ENCODE results near the gene RTP5. TPM values are rescaled to one million over a fixed set of nuclear protein-coding genes. Genes with fewer than 3 reads are reported as not detected.
"Not testable (repeated sequence)": the region's sequence is repeated elsewhere in the genome, so short reads cannot be mapped to it uniquely, and the experiment has no call there.

Gene RTP5
- polyA plus RNA-seq, 4 donors: not detected

DNA sequence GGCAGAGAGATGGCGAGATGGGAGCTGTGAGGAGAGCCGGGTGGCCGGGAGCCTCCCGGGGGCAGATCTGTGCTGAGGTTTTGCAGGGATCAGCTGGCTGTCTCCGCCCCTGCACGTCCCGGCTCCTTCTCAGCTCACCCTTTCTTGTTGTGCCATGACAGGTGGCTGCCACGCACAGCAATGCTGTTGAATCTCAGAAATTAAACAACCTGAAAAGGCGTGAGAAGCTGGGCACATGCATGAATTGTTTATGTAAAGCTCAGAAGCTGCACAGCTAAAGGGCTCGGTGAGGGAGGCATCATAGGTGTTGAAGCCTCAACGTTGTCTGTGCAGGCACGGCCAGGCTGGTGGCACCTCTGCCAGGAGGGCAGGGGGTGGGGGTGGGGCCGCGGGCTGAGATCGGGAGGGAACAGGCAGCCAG, 858 bp upstream of the RTP5 start:
- no peak for DNase-seq (ENCODE audit: low read depth in 4 of 4, low spot score in 3 of 4)

DNA sequence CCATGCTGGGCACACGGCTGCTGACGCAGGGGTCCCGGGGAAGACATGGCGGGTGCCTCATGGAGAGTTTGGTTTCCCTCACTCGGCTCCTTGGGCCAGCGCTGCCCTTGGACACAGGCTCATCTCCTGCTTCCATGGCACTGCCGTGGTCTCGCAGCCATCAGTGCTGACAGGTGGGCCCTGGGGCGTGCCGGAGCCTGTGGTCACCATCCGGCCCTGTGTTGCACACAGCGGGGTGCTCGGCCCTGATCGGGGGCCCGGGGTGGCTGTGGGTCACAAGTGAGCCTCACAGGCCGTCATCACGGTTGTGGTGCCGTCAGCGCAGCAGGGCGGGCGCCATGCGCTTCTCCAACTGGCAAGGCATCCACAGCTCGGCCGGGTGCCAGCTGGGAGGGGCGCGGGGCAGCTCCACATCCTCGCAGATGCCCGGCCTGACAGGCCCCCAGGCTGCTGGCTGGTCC, 582 bp downstream of the RTP5 start:
- no peak for DNase-seq (ENCODE audit: low read depth in 4 of 4, low spot score in 3 of 4)

DNA sequence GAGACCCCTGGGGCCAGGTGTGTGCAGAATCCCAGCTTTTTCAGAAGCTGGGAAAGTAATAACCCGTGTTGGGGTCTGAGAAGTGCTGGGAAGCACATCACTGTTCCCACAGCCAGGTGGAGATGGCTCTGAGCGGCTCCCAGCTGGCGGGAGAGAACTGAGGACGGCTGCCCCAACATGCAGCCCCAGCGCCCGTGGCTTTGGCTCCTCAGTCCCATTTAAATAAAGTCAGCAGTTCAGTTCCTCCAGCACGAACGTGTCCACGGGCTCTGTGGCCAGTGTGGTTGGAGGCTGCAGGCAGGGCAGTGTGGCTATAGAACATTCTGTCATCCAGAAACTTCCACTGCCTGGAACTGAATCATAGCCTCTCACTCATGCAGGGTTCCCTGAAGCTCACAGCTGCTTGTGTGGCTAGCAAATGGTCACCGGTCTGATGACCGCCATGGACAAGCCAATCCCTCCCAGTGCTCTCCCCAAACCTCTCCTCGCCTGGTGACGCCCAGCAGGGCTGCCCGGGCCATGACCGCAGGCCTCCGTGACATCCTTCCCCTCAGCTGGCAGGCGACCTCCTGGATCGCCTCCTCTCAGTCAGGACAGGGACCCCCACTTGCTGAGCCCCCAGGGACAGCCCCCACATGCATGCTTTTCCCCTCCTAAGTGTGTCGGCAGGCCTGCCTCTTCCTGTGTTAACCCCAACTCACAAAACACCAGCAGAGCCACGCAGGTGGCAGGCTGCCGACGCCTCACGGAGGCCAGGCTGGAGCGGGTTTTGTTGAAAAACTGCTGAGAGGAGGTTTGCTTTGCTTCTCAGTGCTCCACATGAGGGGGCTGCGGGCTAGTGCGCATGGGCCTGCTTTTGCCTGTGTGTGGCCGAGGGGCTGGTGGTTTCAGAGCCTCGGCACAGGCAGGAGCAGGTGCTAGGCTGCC, 1.3 kb downstream of the RTP5 start:
- DNase-seq (ENCODE audit: low read depth in 4 of 4, low spot score in 3 of 4): no peak

DNA sequence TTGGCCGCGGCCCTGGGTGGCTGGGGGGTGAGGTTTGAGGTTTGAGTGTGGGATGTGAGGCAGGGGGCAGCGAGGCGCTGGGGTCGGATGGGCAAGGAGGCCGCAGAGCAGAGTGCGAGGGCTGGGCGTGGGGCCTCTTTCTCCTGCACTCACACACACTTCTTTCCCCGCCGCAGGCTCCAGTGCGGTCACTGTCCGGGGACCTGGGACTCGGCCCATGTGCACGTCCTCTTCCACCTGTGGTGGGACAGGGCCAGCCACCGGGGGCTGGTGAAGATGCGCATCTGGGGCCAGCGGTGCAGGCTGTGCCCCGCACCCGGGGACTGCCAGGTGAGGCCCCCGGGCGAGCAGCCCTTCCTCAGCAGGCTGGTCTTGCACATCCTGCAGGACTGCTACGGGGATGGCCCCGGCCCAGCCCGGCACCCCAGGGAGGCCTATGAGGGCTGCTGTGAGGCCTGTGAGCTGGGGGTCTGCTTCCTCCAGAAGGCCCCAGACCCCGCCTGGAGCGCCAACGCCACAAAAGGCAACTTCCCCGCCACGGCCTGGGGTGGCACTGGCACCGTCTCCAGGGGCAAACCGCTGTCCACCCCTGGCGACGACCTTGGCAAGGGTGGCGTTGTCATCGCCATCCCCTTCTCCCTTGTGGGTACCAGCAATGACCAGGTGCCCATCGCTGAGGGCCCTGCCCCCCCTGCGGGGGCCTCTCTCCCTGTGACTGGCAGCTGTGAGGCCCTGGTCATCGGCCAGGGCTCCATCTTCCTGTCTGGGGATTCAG, 2.2 kb downstream of the RTP5 start:
- no peak for DNase-seq (ENCODE audit: low read depth in 4 of 4, low spot score in 3 of 4)

DNA sequence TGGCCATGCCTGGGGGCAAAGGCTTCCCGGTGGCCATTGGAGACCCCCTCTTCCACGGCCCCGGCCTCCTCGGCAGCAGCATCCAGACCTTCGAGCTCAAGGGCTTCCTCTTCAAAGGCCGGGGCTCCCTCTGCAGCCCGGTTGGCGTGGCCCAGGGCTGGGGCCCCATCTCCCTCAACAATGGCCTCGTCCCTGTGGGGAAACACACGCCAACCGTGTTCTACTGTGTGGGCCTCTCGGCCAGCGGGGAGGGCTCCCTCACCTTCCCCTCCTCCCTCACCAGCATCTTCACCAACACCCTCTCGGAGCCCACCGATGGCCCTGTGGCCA, 2.7 kb downstream of the RTP5 start:
- DNase-seq (ENCODE audit: low read depth in 4 of 4, low spot score in 3 of 4): no peak

DNA sequence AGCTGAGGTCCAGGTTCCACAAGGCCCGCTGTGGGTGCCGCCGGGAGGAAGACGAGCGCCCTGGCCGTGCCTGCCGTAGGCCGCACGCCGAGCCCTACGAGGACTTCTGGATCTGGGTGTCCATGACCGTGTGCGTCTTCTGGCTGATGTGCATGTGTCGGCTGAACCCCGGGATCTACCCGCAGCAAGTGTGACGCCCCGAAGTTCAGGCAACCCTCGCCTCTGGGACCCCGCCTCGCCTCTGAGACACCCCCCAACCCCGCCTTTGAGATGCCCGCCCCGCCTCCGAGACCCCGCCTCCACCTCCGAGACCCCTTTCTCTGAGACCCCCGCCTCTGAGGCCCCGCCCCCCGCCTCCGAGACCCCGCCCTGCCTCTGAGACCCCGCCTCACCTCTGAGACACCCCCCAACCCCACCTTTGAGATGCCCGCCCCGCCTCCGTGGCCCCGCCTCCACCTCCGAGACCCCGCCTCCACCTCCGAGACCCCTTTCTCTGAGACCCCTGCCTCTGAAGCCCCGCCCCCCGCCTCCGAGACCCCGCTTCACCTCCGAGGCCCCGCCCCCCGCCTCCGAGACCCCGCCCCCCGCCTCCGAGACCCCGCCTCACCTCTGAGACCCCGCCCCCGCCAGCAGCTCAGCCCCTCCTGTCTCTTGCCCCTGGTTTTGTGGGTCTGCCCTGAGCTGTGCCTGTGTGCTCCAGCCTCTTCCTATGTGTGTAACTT, 3.7 kb downstream of the RTP5 start:
- DNase-seq (ENCODE audit: low read depth in 4 of 4, low spot score in 3 of 4): no peak

DNA sequence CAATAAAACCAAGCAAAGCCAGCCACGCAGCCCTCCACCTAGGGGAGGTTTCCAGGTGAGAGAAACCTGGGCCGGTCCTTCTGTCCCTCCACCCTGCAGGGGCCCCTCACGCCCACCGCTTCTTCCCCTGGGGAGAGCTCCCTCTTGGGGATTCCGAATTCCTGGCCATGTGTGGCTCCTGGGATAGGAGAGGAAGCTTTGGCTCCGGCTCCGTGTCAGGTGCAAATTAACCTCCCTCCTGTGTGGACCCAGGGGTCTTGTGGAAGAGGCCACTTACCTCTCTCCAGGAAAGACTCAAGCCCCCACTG, 4.2 kb downstream of the RTP5 start:
- no peak for DNase-seq (ENCODE audit: low read depth in 4 of 4, low spot score in 3 of 4)

DNA sequence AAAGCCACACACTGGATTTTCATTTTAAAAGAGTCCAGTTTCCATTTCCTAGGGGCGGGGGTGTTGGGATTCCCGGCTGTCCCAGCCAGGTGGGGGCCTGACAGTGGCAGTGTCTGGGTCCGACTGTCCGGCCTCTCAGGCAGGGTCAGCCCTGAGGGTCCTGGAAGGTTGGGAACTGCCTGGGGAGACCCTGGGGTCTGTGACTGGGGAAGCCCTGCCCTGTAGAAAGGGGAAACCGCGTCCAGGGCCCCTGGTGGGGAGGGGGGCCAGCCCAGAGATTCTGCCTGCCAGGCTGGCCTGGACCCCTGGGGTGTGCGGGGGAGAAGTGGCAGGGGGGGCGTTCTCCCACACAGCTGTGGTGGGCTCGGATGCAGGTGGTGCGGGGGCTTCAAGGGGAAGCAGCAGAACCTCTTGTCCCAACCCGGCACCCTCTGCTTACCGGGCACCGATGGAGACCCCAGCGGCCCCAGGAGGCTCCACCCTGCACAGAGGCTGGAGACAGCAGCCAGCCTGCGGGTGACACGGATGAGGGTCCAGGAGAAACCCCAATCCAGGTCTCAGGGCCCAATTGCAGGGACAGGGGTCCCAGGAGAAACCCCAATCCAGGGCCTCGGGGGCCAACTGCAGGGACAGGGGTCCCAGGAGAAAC, 4.9 kb downstream of the RTP5 start:
- no peak for DNase-seq (ENCODE audit: low read depth in 4 of 4, low spot score in 3 of 4)

DNA sequence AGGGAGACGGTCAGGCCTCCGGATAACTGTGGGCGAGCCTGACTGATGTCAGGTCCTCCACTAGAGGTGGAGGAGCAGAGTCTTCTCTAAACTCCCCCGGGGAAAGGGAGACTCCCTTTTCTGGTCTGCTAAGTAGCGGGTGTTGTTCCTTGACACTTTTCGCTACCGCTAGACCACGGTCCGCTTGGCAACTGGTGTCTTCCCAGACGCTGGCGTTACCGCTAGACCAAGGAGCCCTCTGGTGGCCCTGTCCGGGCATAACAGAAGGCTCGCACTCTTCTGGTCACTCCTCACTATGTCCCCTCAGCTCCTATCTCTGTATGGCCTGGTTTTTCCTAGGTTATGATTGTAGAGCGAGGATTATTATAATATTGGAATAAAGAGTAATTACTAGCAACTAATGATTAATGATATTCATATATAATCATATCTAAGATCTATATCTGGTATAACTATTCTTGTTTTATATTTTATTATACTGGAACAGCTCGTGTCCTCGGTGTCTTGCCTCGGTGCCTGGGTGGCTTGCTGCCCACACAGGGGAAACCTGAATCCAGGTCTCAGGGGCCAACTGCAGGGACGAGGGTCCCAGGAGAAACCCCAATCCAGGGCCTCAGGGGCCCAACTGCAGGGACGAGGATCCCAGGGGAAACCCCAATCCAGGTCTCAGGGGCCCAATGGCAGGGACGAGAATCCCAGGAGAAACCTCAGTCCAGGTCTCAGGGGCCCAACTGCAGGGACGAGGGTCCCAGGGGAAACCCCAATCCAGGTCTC, 6.4 kb downstream of the RTP5 start:
- not testable (repeated sequence) for DNase-seq (ENCODE audit: low read depth in 4 of 4, low spot score in 3 of 4)

DNA sequence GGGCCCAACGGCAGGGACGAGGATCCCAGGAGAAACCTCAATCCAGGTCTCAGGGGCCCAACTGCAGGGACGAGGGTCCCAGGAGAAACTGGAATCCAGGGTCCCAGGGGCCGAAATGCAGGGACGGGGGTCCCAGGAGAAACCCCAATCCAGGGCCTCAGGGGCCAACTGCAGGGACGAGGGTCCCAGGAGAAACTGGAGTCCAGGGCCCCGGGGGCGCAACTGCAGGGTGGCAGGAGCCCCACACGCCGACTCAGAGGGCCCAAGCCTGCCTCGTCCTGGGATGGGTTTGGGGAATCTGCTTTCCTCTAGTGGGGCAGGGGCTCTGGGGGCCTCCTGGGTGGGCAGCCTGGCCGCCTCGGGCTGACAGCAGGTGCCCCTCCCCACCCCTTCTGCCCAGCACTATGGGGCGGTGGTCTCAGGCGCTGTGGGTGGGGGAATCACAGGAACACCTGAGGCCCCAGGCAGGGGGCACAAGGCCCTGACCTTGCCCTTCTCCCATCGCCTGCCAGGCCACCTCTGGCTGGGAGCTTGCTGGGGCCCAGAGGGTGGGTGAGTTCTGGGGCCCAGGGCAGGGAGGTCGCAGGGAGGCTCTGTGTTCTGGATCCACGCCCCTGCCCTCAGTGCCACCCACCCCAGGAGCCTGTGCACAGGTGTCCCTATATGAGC, 7.1 kb downstream of the RTP5 start:
- no peak for DNase-seq (ENCODE audit: low read depth in 4 of 4, low spot score in 3 of 4)

DNA sequence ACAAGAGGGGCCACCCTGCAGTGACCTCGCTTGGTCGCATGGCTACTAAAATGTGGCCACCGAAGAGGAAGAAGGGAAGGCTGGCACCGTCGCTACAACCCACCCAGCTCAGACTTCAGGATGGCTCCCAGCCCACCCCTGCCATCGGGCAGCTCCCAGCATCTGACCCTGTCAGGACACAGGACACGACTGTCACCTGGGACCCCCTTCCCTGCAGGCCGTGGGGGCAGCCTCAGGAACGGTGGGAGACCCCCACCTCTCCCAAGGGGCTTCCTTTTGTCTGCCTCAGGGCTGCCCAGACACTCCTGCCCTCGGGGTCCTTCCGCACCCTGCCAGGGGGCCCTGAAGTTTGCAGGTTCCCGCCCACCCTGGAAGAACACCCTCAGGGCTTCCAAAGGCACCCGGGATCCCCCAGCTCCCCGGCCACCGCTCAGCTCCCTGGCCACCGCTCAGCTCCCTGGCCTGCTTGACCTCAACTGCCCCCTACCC, 7.7 kb downstream of the RTP5 start:
- DNase-seq (ENCODE audit: low read depth in 4 of 4, low spot score in 3 of 4): no peak

DNA sequence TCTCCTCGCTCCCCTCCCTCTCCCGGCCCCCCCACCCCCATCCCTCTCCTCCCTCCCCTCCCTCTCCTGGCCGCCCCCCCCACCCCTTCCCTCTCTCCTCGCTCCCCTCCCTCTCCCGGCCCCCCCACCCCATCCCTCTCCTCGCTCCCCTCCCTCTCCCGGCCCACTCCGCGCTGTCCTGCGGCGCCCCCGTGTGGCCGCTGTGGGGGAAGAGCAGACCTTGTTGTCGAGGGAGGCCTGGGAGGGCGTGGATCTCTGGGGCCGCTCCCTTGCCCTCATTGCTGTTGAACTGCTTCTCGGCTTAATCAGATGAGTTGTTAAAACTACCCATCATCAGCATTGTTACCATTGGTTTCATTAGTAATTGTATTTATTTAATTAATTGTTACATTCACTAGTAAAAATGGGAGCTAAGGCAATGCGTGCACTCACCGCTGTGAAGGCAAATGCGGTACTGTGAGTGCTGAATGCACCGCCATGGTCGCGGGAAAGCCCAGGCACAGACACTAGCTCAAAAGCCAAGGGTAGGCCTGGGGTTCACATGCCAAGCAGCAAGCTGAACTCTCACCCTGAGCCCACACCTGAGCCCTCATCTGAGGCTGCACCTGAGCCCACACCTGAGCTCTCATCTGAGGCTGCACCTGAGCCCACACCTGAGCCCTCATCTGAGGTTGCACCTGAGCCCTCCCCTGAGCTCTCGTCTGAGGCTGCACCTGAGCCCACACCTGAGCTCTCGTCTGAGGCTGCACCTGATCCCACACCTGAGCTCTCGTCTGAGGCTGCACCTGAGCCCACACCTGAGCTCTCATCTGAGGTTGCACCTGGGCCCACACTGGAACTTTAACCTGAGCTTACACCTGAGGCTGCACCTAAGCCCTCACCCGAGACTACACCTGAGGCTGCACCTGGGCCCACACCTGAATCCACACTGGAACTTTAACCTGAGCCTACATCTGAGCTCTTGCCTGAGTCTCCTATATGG, 8.8 kb downstream of the RTP5 start:
- DNase-seq (ENCODE audit: low read depth in 4 of 4, low spot score in 3 of 4): peak in 1 of 4 donors; percentile 64

DNA sequence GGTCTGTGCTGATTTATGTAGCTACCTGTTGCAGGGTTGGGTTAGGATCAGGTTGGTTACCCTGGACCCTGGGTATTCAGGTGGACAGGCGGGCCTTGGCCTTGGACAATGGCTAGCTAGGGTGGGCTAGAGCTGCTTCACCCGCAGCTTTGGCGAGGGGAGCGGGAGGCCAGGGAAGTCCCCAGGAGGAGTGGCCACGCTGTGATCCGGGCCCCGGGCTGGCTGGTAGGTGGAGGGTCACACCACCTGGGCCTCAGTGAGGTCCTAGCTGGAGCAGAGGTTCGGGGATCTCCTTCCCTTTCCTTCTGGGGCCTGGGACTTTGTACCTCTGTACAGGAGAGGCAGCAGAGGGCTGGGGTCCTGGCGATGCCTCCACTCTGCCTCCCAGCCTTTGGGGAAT, 9.8 kb downstream of the RTP5 start:
- no peak for DNase-seq (ENCODE audit: low read depth in 4 of 4, low spot score in 3 of 4)

DNA sequence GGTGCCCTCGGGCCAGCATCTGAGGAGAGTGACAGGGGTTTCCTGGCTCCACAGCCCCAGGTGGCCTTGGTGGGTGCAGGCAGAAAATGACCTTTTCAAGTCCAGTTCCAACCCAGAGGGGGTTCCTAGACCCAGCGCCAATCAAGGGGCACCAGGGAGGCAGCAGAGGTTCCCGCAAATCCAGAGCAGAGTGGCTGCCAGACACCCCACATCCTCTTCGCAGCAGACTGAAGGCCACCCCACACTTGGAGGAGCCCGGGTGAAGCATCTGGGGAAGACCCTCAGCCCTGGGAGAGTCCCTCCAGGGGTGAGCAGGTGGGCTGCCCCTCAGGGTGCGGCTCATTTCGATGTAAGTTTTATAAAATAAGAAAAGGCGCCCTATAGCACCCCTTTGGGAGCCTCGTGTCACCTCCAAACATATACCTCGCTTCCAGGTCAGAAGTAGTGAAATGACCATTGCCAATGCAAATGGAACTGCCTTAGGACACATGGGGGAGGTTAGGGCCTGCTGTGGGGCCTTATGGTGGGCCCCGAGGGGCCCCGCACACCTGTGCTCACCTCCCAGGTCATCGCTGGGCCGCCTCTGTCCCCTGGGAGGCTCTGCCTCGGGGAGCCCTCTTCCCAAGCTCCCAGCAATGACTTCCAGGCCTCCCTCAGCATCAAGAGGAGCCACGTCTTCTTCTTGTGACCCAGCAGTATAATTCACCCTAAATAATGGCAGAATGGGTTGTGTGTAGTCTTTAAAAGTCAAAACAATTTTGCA, 11.0 kb downstream of the RTP5 start:
- no peak for DNase-seq (ENCODE audit: low read depth in 4 of 4, low spot score in 3 of 4)

DNA sequence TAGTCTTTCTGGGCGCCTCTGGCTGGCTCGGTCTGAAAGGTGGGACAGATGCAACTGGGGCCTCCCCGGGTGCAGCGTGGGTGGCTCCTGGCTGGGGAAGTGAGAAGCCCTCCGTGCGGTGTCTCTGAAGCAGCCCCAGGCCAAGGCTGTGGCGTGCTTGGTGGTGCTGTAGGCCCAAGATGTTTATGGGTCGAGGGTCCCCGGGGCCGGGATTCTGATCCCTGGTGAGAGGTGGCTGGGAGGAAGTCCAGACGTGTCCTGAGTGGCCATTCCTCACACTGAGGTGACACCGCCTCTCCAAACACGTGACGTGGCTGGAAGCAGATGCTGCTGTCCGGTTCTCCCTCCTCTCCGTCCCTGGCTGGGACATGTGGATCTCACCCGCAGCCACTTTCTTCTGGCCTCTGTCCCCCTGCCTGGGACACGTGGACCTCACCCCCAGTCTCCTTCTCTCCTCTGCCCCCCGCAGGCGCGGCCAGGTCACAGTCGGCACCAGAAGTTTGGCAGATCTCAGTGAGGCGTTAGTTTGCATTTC, 12.6 kb downstream of the RTP5 start:
- no peak for DNase-seq (ENCODE audit: low read depth in 4 of 4, low spot score in 3 of 4)

DNA sequence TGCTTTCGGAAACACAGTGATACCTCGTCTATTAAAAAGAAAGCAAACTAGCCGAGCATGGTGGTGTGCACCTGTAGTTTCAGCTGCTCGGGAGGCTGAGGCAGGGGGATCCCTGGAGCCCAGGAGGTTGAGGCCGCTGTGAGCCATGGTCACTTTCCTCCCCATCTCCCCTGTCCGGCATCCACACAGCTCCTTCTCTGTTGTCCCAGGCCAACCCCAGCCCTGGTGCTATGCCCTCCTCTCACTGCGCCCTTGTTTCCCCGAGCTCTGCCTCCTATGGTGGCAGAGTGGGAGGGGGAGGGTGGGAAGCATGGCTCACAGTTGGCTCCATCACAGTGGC, 15.4 kb downstream of the RTP5 start:
- DNase-seq (ENCODE audit: low read depth in 4 of 4, low spot score in 3 of 4): no peak

DNA sequence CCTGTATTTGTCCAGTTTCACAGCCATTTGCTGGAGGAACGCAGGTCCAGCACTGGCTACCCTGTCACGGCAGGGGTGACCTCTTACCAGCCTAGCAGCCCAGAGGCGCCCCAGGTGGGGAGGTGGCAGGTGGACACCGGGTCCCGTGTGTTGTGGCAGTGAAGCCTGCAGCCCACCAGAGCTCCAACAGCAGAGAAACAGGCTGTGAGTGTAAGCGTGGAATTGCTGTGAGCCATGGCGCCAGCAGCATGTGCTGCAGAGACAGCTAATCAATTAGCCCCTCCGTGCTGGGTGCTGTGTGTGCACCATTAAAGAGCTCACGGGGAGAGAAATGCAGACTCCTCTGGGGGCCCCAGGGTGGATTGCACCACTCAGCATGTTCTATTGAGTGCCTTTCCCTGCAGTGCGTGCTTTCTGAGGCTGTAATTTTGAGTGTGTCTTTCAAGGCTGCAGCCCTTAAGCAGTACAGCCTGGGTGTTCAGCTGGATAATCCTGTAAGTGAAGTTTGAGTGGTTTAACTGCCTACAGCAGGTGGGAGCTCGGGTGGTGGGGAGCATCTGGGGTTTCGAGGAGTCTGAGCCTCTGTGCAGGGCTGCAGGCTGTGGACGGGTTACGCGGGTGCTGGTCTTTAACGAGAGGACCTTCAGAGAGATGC, 15.9 kb downstream of the RTP5 start:
- no peak for DNase-seq (ENCODE audit: low read depth in 4 of 4, low spot score in 3 of 4)

Data from right renal pelvis (tissue), 4 donors.